GM12878 (cell line): ENCODE measurements around the gene PTPRN2. TPM values are rescaled to one million over a fixed set of nuclear protein-coding genes. Genes with fewer than 3 reads are reported as not detected.

Experiments
- ATAC-seq: fragments of 200-7000 bp; cut with Tn5 transposase; 3 replicates; pipeline ENCODE4 v1.9.1; 2020; ENCODE audit warnings: mild to moderate bottlenecking, moderate library complexity
- BruUV-seq: library from RNA; stranded (reverse); fragments of 400-500 nt; replicated peaks from 2 replicates; lab custom pipeline; 2021; lab: Mats Ljungman, UMichigan
- CTCF ChIA-PET: fragments of 300-600 bp; sonication (Branson Sonifier 250); formaldehyde crosslinking; extraction: SDS; loops from one replicate; lab custom pipeline; 2021; ENCODE audit warnings: inconsistent platforms; lab: Yijun Ruan, JAX
- POLR2A ChIA-PET: fragments of 350-600 bp; formaldehyde crosslinking; extraction: SDS; loops from one replicate; lab custom pipeline; 2021; ENCODE audit warnings: inconsistent platforms; lab: Charles Lee
- RAD21 ChIA-PET: fragments of 300-600 bp; sonication (Branson Sonifier 250); formaldehyde crosslinking; loops from one replicate; lab custom pipeline; 2023; ENCODE audit warnings: antibody characterized with exemption; ENCODE audit not compliant: unreplicated experiment; lab: Charles Lee
- SMC1A ChIA-PET: fragments of 300-600 bp; sonication (Branson Sonifier 250); formaldehyde crosslinking; loops from one replicate; lab custom pipeline; 2023; ENCODE audit not compliant: unreplicated experiment, uncharacterized antibody; lab: Charles Lee
- DNase-seq: peaks from one replicate; pipeline ENCODE4 v3.0.0-alpha.2; 2011; ENCODE audit warnings: low read depth, low spot score
- FAIRE-seq: peaks from 3 replicates; lab custom pipeline; 2011; peaks lifted over from hg19 to GRCh38; lab: Jason Lieb, UNC
- H2AFZ ChIP-seq: 2 replicates; pipeline ENCODE4 v1.6.0; 2011; ENCODE audit warnings: low read depth, low read length, control low read depth; ENCODE audit not compliant: control insufficient read depth
- H3K27ac ChIP-seq: 2 replicates; pipeline ENCODE4 v1.5.1; 2011; ENCODE audit warnings: control low read depth; ENCODE audit not compliant: control insufficient read depth, insufficient read depth
- H3K27me3 ChIP-seq, 2 experiments: replicated peaks in 1 of 2; 2 replicates each; pipeline versions ENCODE4 v1.6.0 to v1.6.1; 2011; ENCODE audit warnings: low read length in 1 of 2; ENCODE audit not compliant: control insufficient read depth in 2 of 2, insufficient read depth in 2 of 2
- H3K36me3 ChIP-seq, 2 experiments: 2 replicates each; pipeline ENCODE4 v1.5.1; 2011; ENCODE audit warnings: low read length in 1 of 2; ENCODE audit not compliant: control insufficient read depth in 2 of 2, insufficient read depth in 2 of 2
- H3K4me1 ChIP-seq: 2 replicates; pipeline ENCODE4 v1.6.1; 2011; ENCODE audit warnings: mild to moderate bottlenecking, low read length, moderate library complexity, mixed read lengths; ENCODE audit not compliant: control insufficient read depth, insufficient read depth
- H3K4me2 ChIP-seq: 2 replicates; pipeline ENCODE4 v1.6.0; 2011; ENCODE audit warnings: control low read depth; ENCODE audit not compliant: control insufficient read depth, insufficient read depth
- H3K4me3 ChIP-seq: fragments of 200-600 bp; sonication (generic); 2 replicates; pipeline ENCODE4 v1.5.1; 2016
- H3K79me2 ChIP-seq: 2 replicates; pipeline ENCODE4 v1.6.0; 2011; ENCODE audit warnings: low read length; ENCODE audit not compliant: control insufficient read depth, insufficient read depth
- H3K9ac ChIP-seq: 2 replicates; pipeline ENCODE4 v1.8.0; 2011; ENCODE audit warnings: low read length, control low read depth, mixed read lengths; ENCODE audit not compliant: control insufficient read depth, insufficient read depth
- H3K9me3 ChIP-seq: replicated peaks from 3 replicates; pipeline ENCODE4 v1.5.1; 2011; ENCODE audit warnings: mild to moderate bottlenecking, low read length; ENCODE audit not compliant: control insufficient read depth, insufficient read depth
- H4K20me1 ChIP-seq: 2 replicates; pipeline ENCODE4 v1.6.0; 2011; ENCODE audit not compliant: control insufficient read depth, insufficient read depth
- CREB1 ChIP-seq: IDR thresholded peaks from 2 replicates; pipeline ENCODE4 v1.6.1; 2012; ENCODE audit warnings: low read depth, mild to moderate bottlenecking, inconsistent platforms
- KAT2A ChIP-seq: conservative IDR thresholded peaks from 2 replicates; pipeline ENCODE4 v1.6.1; 2011; ENCODE audit warnings: low read depth, low read length; ENCODE audit not compliant: control insufficient read depth
- RFX5 ChIP-seq: IDR thresholded peaks from 2 replicates; pipeline ENCODE4 v1.6.1; 2011; ENCODE audit warnings: low read depth, low read length, improper control_type of control experiment
- SMARCA5 ChIP-seq: fragments of 450-650 bp; IDR thresholded peaks from 2 replicates; pipeline ENCODE4 v1.6.1; 2017; ENCODE audit warnings: mild to moderate bottlenecking
- USF1 ChIP-seq: IDR thresholded peaks from 2 replicates; pipeline ENCODE4 v1.6.1; 2011; ENCODE audit warnings: borderline replicate concordance, low read depth, mild to moderate bottlenecking, moderate library complexity, mixed read lengths, low read length; ENCODE audit not compliant: insufficient read depth; ENCODE audit errors: extremely low read length
- WGBS: methylation state at CpG from one replicate; pipeline ENCODE4 v1.1.6; 2016; ENCODE audit warnings: low lambda C conversion rate; ENCODE audit not compliant: insufficient replicate concordance, insufficient coverage; ENCODE audit errors: missing lambda C conversion rate; 5-methylcytosine and 5-hydroxymethylcytosine counted together
- in situ Hi-C: fragments of 300-500 bp; cut with MboI; formaldehyde crosslinking; loops from 9 replicates; pipeline ENCODE4 v1.14.3; 2018; ENCODE audit warnings: mixed read lengths
- intact Hi-C: fragments of 100-400 bp; cut with micrococcal nuclease; formaldehyde crosslinking; loops from one replicate; pipeline ENCODE4 v1.14.2; 2022; ENCODE audit not compliant: unreplicated experiment
- polyA plus RNA-seq, 11 experiments: library from polyadenylated mRNA; depleted of rRNA in 4 of 11; unstranded in 6 of 11; stranded (reverse) in 5 of 11; fragments of >200 nt; fragmentation: Nextera tagmentation in 4 of 11; fragmentation: Illumina TruSeq in 1 of 11; extraction: Ambion mirVana in 4 of 11; extraction: Trizol in 1 of 11; gene quantifications; 1 replicate in 1 of 11; 2 replicates in 10 of 11; pipeline versions ENCODE4 v1.2.1 to v1.2.3, GENCODE V29; 2011 to 2016; ENCODE audit warnings: inconsistent platforms in 2 of 11, missing spikeins in 2 of 11, low read depth in 1 of 11
- total RNA-seq, 4 experiments: library from RNA; depleted of rRNA in 3 of 4; stranded (reverse); fragments of >200 nt in 3 of 4; fragmentation: Illumina TruSeq in 1 of 4; extraction: Trizol in 1 of 4; gene quantifications; 2 replicates each; pipeline versions ENCODE4 v1.2.1 to v1.2.3, GENCODE V29; 2013 to 2021

PTPRN2 gene
- total and polyA plus RNA-seq, 10 of the 15 experiments (the other 5 are each of a cell fraction or from before 2014, with no cell fraction given): 5.4 TPM; not detected in 9

- WGBS: 45% methylated on average over 23 of the region's 23 CpGs
- in situ Hi-C loops: no loop called here
- no peaks in the 10 kb centered on the region for H3K79me2 ChIP-seq
- no peak overlapping the region for H2AFZ ChIP-seq
- RAD21 ChIA-PET: no interaction called here
- no TSS peak for BruUV-seq
- no peak overlapping the region for H3K27ac ChIP-seq
- H3K9ac ChIP-seq: no peak overlapping the region
- DNase-seq (no peak), FAIRE-seq (no peak), ATAC-seq (no peak)
- no peak overlapping the region for H3K4me2 ChIP-seq
- no peaks in the 10 kb centered on the region; a peak in 1 of 4 replicates for H3K36me3 ChIP-seq
- CTCF ChIA-PET: no interaction called here
- SMC1A ChIA-PET: no interaction called here
- intact Hi-C loops: no loop called here
- H3K27me3 ChIP-seq: no peaks in the 10 kb centered on the region
- POLR2A ChIA-PET: no interaction called here
- no peaks in the 10 kb centered on the region for H3K4me1 ChIP-seq
- no peaks in the 10 kb centered on the region for H4K20me1 ChIP-seq
- no peak for TF ChIP-seq KAT2A
- TF ChIP-seq SMARCA5: no peak
- TF ChIP-seq RFX5: no peak
- TF ChIP-seq CREB1: no peak
- TF ChIP-seq USF1: no peak
- H3K9me3 ChIP-seq: no peaks in the 10 kb centered on the region
- H3K4me3 ChIP-seq: no peak overlapping the region
These were observed 1060.5 kb downstream of the PTPRN2 start for GRCh38 chr7:157526913-157527634.
